Astrocyte of the cerebellum (primary cell): ENCODE results near the gene SH3TC1.

Experiments used
- DNase-seq: peaks from one replicate; pipeline ENCODE4 v3.0.0-alpha.2; 2011; ENCODE audit warnings: low read depth
- H3K4me3 ChIP-seq: 2 replicates; pipeline ENCODE4 v1.5.1; 2011; ENCODE audit warnings: mild to moderate bottlenecking, low read depth, low read length, moderate library complexity
- CTCF ChIP-seq: IDR thresholded peaks from 2 replicates; pipeline ENCODE4 v1.5.1; 2012; ENCODE audit warnings: low read length, low read depth, moderate library complexity, mild to moderate bottlenecking; ENCODE audit errors: missing control alignments
- in situ Hi-C: cut with HindIII; loops from 2 replicates; pipeline ENCODE4 v1.10.0; 2017; ENCODE audit warnings: low sequenced_read_pairs

SH3TC1 gene

GRCh38 chr4:8231551-8232049 is 32.5 kb downstream of the SH3TC1 start:
- H3K4me3 ChIP-seq, result no peak overlapping the region
- no peak for TF ChIP-seq CTCF
- in situ Hi-C loops, result loop anchor here (5.0 kb wide), 1 partner anchor 76 kb away; no protein-coding TSS in a partner anchor
- no peak for DNase-seq

GRCh38 chr4:8232748-8233147 is 33.7 kb downstream of the SH3TC1 start:
- DNase-seq, result no peak
- in situ Hi-C loops, result loop anchor here (5.0 kb wide), 1 partner anchor 75 kb away; no protein-coding TSS in a partner anchor
- TF ChIP-seq CTCF, result no peak
- no peak overlapping the region for H3K4me3 ChIP-seq

GRCh38 chr4:8233672-8234484 is 34.8 kb downstream of the SH3TC1 start:
- no peak for DNase-seq
- in situ Hi-C loops, result loop anchor here (5.0 kb wide), 1 partner anchor 73 kb away; no protein-coding TSS in a partner anchor
- no peak for TF ChIP-seq CTCF
- no peak overlapping the region for H3K4me3 ChIP-seq

- no peak overlapping the region for H3K4me3 ChIP-seq
- no peak for TF ChIP-seq CTCF
- in situ Hi-C loops, result loop anchor here (5.0 kb wide), 1 partner anchor 73 kb away; no protein-coding TSS in a partner anchor
- DNase-seq, result no peak
These were observed 35.6 kb downstream of the SH3TC1 start for GRCh38 chr4:8234715-8235114.

GRCh38 chr4:8235224-8235623 is 36.1 kb downstream of the SH3TC1 start:
- TF ChIP-seq CTCF, result no peak
- in situ Hi-C loops, result no loop called here
- no peak overlapping the region for H3K4me3 ChIP-seq
- DNase-seq, result no peak

GRCh38 chr4:8235686-8236085 is 36.6 kb downstream of the SH3TC1 start:
- no peak overlapping the region for H3K4me3 ChIP-seq
- in situ Hi-C loops, result no loop called here
- TF ChIP-seq CTCF, result no peak
- no peak for DNase-seq
